ENCODE results near the gene OXSM.

Gene OXSM

DNA sequence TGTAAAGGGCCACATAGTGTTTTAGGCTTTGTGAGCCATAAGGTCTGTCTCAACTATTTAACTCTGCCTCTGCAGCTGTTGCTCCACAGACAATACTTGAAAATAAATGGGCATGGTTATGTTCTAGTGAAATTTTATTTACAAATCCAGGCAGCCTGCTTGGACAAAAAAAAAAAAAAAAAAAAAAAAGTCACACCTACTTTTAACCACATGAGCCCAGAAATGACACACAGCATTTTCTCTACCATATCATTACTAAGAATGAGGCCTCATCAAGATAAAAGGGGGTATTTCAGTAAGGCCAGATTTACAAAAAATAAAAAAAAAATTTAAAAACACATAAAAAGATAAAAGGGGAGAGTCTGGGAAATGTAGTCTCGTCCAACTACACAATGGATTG, 4.9 kb upstream of the OXSM start:
- Histone ChIP-seq H3F3A (ENCODE audit: insufficient read depth) (peaks cover 38% of the 10 kb centered on the region), H3K27ac (ENCODE audit: low read depth, low read length) (no peak overlapping the region), H3K36me3 (ENCODE audit: low read length) (no peaks in the 10 kb centered on the region), H2AFZ (ENCODE audit: low read depth, low read length, severe bottlenecking) (no peak overlapping the region), H3K27me3 (ENCODE audit: low read length) (no peaks in the 10 kb centered on the region), H3K4me2 (ENCODE audit: low read depth, low read length, poor library complexity, severe bottlenecking) (no peak overlapping the region), H3K79me2 (ENCODE audit: insufficient read depth, low read length) (peaks cover 35% of the 10 kb centered on the region), H3K4me3 (ENCODE audit: insufficient read depth, low read length, poor library complexity, severe bottlenecking) (no peak overlapping the region), H4K20me1 (ENCODE audit: low read depth, low read length) (peaks cover 2% of the 10 kb centered on the region; the same call in 1 of the 2 replicates), H3K9me2 (replicated peaks; ENCODE audit: insufficient read depth, low read length) (no peaks in the 10 kb centered on the region), H3K9me3 (ENCODE audit: insufficient read depth, low read length) (no peaks in the 10 kb centered on the region), H3K9ac (ENCODE audit: low read length) (no peak overlapping the region)
- TF ChIP-seq EZH2phosphoT487 (conservative IDR thresholded peaks at IDR 0.05; ENCODE audit: low read length) (no peak), CTCF (IDR thresholded peaks at IDR 0.05; ENCODE audit: insufficient read depth, low read length, poor library complexity, severe bottlenecking) (no peak)

- H2AFZ ChIP-seq (ENCODE audit: low read depth, low read length, severe bottlenecking): no peak overlapping the region
- H3K9me3 ChIP-seq (ENCODE audit: insufficient read depth, low read length): no peaks in the 10 kb centered on the region
- no peaks in the 10 kb centered on the region for H4K20me1 ChIP-seq (ENCODE audit: low read depth, low read length)
- no peak overlapping the region for H3K4me3 ChIP-seq (ENCODE audit: insufficient read depth, low read length, poor library complexity, severe bottlenecking)
- H3K9me2 ChIP-seq (replicated peaks; ENCODE audit: insufficient read depth, low read length): no peaks in the 10 kb centered on the region
- H3K4me2 ChIP-seq (ENCODE audit: low read depth, low read length, poor library complexity, severe bottlenecking): no peak overlapping the region
- no peaks in the 10 kb centered on the region for H3K27me3 ChIP-seq (ENCODE audit: low read length)
- peaks cover 27% of the 10 kb centered on the region for H3K79me2 ChIP-seq (ENCODE audit: insufficient read depth, low read length)
- H3K27ac ChIP-seq (ENCODE audit: low read depth, low read length): no peak overlapping the region
- H3F3A ChIP-seq (ENCODE audit: insufficient read depth): peaks cover 38% of the 10 kb centered on the region
- no peak overlapping the region for H3K9ac ChIP-seq (ENCODE audit: low read length)
- no peaks in the 10 kb centered on the region for H3K36me3 ChIP-seq (ENCODE audit: low read length)
- TF ChIP-seq CTCF (IDR thresholded peaks at IDR 0.05; ENCODE audit: insufficient read depth, low read length, poor library complexity, severe bottlenecking): no peak
- no peak for TF ChIP-seq EZH2phosphoT487 (conservative IDR thresholded peaks at IDR 0.05; ENCODE audit: low read length)
Observed at GRCh38 chr3:25785826-25786225, 4.1 kb upstream of the OXSM start.

- no peak overlapping the region for H3K27ac ChIP-seq (ENCODE audit: low read depth, low read length)
- peak overlapping the region; percentile 77 for H3K4me2 ChIP-seq (ENCODE audit: low read depth, low read length, poor library complexity, severe bottlenecking)
- H3K9me2 ChIP-seq (replicated peaks; ENCODE audit: insufficient read depth, low read length): no peaks in the 10 kb centered on the region
- H4K20me1 ChIP-seq (ENCODE audit: low read depth, low read length): no peaks in the 10 kb centered on the region
- no peaks in the 10 kb centered on the region for H3K36me3 ChIP-seq (ENCODE audit: low read length)
- peaks cover 8% of the 10 kb centered on the region for H3K79me2 ChIP-seq (ENCODE audit: insufficient read depth, low read length)
- no peak overlapping the region for H3K4me3 ChIP-seq (ENCODE audit: insufficient read depth, low read length, poor library complexity, severe bottlenecking)
- H3K9ac ChIP-seq (ENCODE audit: low read length): no peak overlapping the region
- no peak for TF ChIP-seq EZH2phosphoT487 (conservative IDR thresholded peaks at IDR 0.05; ENCODE audit: low read length)
- TF ChIP-seq CTCF (IDR thresholded peaks at IDR 0.05; ENCODE audit: insufficient read depth, low read length, poor library complexity, severe bottlenecking): no peak
- no peak overlapping the region for H2AFZ ChIP-seq (ENCODE audit: low read depth, low read length, severe bottlenecking)
- peaks cover 23% of the 10 kb centered on the region for H3F3A ChIP-seq (ENCODE audit: insufficient read depth)
- H3K27me3 ChIP-seq (ENCODE audit: low read length): no peaks in the 10 kb centered on the region
- no peaks in the 10 kb centered on the region for H3K9me3 ChIP-seq (ENCODE audit: insufficient read depth, low read length)
Observed at GRCh38 chr3:25787689-25788088, 2.2 kb upstream of the OXSM start.
